ENCODE measurements around the gene ABCA2.

The ABCA2 gene

GRCh38 chr9:137015540-137015930 is 12.5 kb downstream of the ABCA2 start:
- DNase-seq = no peak

GRCh38 chr9:137014776-137015539 is 13.1 kb downstream of the ABCA2 start:
- DNase-seq = no peak

- no peak for DNase-seq
Observed at GRCh38 chr9:137014166-137014565, 13.9 kb downstream of the ABCA2 start.

- DNase-seq = no peak
Observed at GRCh38 chr9:137013571-137013940, 14.5 kb downstream of the ABCA2 start.

GRCh38 chr9:137012694-137013570 is 15.1 kb downstream of the ABCA2 start:
- no peak for DNase-seq

- no peak for DNase-seq
Observed at GRCh38 chr9:137011907-137012675, 15.9 kb downstream of the ABCA2 start.

GRCh38 chr9:137011156-137011555 is 16.9 kb downstream of the ABCA2 start:
- no peak for DNase-seq

GRCh38 chr9:137009938-137010732 is 17.9 kb downstream of the ABCA2 start:
- DNase-seq = no peak

- DNase-seq = no peak
Observed at GRCh38 chr9:137009217-137009616, 18.8 kb downstream of the ABCA2 start.

- DNase-seq = no peak
Observed at GRCh38 chr9:137008312-137008711, 19.7 kb downstream of the ABCA2 start.

- no peak for DNase-seq
Observed at GRCh38 chr9:137007816-137008270, 20.2 kb downstream of the ABCA2 start.

- no peak for DNase-seq
Observed at GRCh38 chr9:137007108-137007815, 20.8 kb downstream of the ABCA2 start.

GRCh38 chr9:137006116-137007003 is 21.7 kb downstream of the ABCA2 start:
- DNase-seq = no peak

GRCh38 chr9:137004285-137004684 is 23.8 kb downstream of the ABCA2 start:
- DNase-seq = peak; percentile 26

GRCh38 chr9:137002646-137003041 is 25.4 kb downstream of the ABCA2 start:
- DNase-seq = no peak

GRCh38 chr9:137001857-137002645 is 26.0 kb downstream of the ABCA2 start:
- DNase-seq = no peak

- peak; percentile 37 for DNase-seq
Observed at GRCh38 chr9:137000177-137000930, 27.7 kb downstream of the ABCA2 start.

- DNase-seq = no peak
Observed at GRCh38 chr9:136997830-136998234, 30.2 kb downstream of the ABCA2 start.

GRCh38 chr9:136997371-136997770 is 30.7 kb downstream of the ABCA2 start:
- DNase-seq = no peak

Measured in stimulated activated CD4-positive, alpha-beta T cell treated with anti-CD3 and anti-CD28 coated beads, Interleukin-15, amount 100 ng/mL, for 24 hours (primary cell).